Activated CD4-positive, CD25-positive, alpha-beta regulatory T cell treated with anti-CD3 and anti-CD28 coated beads, Interleukin-2, amount 50 U/mL, for 24 hours (primary cell): ENCODE results near the gene ZNF638.
"Not testable (repeated sequence)": the region's sequence is repeated elsewhere in the genome, so short reads cannot be mapped to it uniquely, and the experiment has no call there.

Source experiments
- ATAC-seq, 2 donors: fragments of 150-1000 bp; cut with Tn5 transposase; one replicate each; pipeline ENCODE4 v1.10.0; 2021; ENCODE audit warnings: mild to moderate bottlenecking in 1 of 2, moderate library complexity in 1 of 2

ZNF638 gene, protein sequence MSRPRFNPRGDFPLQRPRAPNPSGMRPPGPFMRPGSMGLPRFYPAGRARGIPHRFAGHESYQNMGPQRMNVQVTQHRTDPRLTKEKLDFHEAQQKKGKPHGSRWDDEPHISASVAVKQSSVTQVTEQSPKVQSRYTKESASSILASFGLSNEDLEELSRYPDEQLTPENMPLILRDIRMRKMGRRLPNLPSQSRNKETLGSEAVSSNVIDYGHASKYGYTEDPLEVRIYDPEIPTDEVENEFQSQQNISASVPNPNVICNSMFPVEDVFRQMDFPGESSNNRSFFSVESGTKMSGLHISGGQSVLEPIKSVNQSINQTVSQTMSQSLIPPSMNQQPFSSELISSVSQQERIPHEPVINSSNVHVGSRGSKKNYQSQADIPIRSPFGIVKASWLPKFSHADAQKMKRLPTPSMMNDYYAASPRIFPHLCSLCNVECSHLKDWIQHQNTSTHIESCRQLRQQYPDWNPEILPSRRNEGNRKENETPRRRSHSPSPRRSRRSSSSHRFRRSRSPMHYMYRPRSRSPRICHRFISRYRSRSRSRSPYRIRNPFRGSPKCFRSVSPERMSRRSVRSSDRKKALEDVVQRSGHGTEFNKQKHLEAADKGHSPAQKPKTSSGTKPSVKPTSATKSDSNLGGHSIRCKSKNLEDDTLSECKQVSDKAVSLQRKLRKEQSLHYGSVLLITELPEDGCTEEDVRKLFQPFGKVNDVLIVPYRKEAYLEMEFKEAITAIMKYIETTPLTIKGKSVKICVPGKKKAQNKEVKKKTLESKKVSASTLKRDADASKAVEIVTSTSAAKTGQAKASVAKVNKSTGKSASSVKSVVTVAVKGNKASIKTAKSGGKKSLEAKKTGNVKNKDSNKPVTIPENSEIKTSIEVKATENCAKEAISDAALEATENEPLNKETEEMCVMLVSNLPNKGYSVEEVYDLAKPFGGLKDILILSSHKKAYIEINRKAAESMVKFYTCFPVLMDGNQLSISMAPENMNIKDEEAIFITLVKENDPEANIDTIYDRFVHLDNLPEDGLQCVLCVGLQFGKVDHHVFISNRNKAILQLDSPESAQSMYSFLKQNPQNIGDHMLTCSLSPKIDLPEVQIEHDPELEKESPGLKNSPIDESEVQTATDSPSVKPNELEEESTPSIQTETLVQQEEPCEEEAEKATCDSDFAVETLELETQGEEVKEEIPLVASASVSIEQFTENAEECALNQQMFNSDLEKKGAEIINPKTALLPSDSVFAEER (N-terminal part only)

GRCh38 chr2:71331581-71332434, at the start of gene ZNF638:
TSS of gene ZNF638 (plus strand) at chr2:71331782. CDS start at chr2:71348955, 17,173 bp downstream.
- peak; percentile 97 for ATAC-seq

GRCh38 chr2:71281950-71282349, 49.6 kb upstream of the ZNF638 start:
- ATAC-seq, result no peak

- no peak for ATAC-seq
Measured at GRCh38 chr2:71282493-71282892, 49.1 kb upstream of the ZNF638 start.

GRCh38 chr2:71283131-71283530, 48.5 kb upstream of the ZNF638 start:
- ATAC-seq, result no peak

GRCh38 chr2:71285706-71286105, 45.9 kb upstream of the ZNF638 start:
- ATAC-seq, result no peak

DNA sequence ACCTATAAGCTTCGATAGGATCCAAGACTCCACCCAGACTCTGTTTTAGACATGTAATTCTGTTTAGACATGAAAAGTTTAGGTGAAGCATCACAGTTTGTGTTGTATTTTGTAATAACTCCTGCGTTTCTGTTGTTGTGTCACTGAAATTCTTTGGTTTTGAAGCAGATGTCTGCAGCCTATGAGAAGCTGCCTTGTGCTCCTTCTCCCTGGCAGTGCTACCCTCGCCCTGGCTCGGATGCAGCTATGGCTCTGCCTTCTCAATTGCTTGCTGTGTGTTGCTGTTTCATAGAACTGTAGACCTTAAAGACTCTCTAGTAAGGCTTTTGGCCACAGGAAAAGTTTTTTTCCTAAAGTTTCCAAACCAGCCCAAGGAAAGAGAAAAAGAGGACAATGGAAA, 40.2 kb upstream of the ZNF638 start:
- no peak for ATAC-seq

DNA sequence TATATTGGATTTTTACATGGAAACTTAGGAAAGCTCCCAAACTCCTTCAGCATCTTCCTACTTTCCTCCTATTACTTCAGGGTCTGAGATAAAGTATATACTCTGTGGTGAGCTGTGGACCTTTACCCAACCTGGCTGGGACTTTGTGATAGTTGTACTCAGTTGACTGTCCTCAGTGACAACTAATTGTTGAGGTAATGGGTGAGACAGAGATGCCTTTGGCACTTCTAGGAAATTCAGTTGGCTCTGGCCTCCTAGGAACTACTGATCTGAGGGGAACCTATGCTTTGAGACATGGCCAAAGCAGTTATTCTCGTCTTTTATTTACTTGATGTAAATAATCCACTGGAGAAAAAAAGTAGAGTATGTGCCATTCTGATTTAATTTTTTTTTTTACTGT, 39.4 kb upstream of the ZNF638 start:
- ATAC-seq, result no peak

GRCh38 chr2:71298914-71299313, 32.7 kb upstream of the ZNF638 start:
- no peak for ATAC-seq

GRCh38 chr2:71299507-71299906, 32.1 kb upstream of the ZNF638 start:
- no peak for ATAC-seq

- no peak for ATAC-seq
Measured at GRCh38 chr2:71303849-71304248, 27.7 kb upstream of the ZNF638 start.

DNA sequence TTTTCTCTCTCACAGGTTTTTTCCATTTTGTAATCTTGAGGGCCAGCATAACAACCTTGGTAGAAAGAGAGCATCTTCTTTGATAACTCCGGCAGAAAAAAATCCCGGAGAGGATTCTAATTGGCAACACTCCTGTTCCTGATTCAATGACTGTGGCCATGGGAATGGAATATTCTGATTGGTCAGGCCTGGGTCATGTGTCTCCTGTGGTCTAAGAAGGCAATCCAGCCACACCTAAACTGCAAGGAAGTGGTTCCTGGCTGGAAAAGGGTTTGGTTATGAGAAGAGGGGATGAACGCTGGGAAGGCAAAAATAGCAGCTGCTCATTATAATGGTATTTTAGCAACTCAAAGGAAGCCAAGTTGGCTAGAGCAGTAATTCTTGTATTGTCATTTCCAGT, 24.8 kb upstream of the ZNF638 start:
- ATAC-seq, result no peak

- ATAC-seq, result no peak
Measured at GRCh38 chr2:71313016-71313766, 18.4 kb upstream of the ZNF638 start.

DNA sequence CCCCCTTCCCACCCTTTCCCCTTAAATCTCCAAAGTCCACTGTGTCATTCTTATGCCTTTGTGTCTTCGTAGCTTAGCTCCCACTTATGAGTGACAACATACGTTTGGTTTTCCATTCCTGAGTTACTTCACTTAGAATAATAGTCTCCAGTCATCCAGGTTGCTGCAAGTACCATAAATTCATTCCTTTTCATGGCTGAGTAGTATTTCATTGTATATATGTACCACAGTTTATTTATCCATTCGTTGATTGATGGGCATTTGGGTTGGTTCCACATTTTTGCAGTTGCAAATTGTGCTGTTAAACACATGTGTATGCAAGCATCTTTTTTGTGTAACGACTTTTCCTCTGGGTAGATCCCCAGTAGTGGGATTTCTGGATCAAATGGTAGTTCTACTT, 14.5 kb upstream of the ZNF638 start:
- no peak for ATAC-seq

DNA sequence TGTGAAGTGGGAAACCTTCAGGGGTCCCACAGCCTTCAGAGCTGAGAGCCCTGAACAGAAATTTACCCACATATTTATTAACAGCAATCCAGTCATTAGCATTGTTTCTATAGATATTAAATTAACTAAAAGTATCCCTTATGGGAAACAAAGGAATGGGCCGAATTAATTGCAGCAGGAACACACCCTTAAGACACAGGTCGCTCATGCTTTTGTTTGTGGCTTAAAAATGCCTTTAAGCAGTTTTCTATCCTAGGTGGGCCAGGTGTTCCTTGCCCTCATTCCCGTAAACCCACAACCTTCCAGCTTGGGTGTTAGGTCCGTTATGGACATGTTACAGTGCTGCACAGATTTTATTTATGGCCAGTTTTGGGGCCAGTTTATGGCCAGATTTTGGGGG, 13.7 kb upstream of the ZNF638 start:
- ATAC-seq, result not testable (repeated sequence)

GRCh38 chr2:71323386-71323785, 8.2 kb upstream of the ZNF638 start:
- ATAC-seq, result no peak

GRCh38 chr2:71326968-71327367, 4.6 kb upstream of the ZNF638 start:
- ATAC-seq, result no peak

GRCh38 chr2:71327916-71328315, 3.7 kb upstream of the ZNF638 start:
- no peak for ATAC-seq

- ATAC-seq, result no peak
Measured at GRCh38 chr2:71330155-71330554, 1.4 kb upstream of the ZNF638 start.

DNA sequence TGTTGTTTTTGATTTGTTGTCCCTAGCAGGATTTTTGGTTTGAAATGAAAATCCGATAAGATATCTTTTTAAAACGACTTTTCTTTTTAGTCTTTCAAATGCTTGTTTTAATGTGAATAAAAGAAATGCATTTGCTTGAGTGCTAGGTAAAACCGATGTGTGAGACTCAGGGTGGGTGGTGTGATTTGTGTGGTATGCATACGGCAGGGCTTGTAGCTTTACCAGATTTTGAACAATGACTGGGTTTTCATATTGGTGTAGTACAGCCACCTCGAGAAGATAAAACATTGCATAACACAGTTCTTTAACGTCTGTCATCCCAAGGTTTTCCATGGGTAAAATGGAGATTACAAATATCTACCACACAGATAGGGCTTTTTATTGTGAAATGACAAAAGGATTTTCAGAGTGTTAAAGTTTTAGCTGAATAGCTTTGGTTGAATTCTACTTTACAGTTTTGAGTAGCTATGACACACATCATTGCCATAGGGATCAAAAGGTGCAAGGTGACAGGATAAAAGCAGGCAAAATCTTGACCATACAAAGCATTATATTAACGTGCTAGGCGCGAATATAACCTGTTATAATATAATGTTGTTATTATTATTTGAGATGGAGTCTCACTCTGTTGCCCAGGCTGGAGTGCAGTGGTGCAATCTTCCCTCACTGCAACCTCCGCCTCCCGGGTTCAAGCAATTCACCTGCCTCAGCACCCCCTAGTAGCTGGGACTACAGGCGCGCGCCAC, 824 bp upstream of the ZNF638 start:
- no peak for ATAC-seq

DNA sequence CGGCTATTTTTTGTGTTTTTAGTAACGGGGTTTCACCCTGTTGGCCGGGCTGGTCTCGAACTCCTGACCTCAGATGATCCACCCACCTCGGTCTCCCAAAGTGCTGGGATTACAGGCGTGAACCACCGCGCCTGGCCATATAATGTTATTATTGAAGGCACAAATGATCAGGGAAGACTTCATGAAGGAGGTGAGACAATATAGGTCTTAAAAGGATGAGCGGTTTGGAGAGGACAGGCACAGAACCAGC, 326 bp upstream of the ZNF638 start:
- not testable (repeated sequence) for ATAC-seq

DNA sequence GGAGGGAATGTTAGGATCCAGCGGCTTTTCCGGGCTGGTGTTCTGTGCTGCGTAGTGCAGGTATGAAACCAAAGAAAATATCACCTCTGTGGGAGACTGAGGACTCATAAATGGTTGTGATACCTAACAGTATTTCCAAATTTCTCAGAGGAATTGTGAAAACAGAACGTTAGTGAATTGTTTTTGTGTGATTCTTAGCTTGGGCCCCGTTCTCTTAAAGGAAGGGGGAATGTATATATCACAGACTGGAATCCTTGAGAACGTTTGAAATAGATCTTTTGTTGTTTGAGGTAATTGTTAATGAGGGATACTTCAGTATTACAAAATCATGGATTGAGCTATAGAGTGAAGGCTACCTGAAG, 834 bp downstream of the ZNF638 start:
- ATAC-seq, result no peak
